ACC112 (cell line): Measurements from ENCODE around the gene C2orf76.
"Not testable (repeated sequence)": the region's sequence is repeated elsewhere in the genome, so short reads cannot be mapped to it uniquely, and the experiment has no call there.

Experiments
- H2AFZ ChIP-seq: fragments of 200-600 bp; sonication (generic); one replicate; pipeline ENCODE4 v1.6.0; 2017; ENCODE audit warnings: antibody characterized with exemption, low read length; ENCODE audit not compliant: unreplicated experiment
- H3K27ac ChIP-seq: fragments of 200-600 bp; sonication (generic); 2 replicates; pipeline ENCODE4 v1.5.1; 2014; ENCODE audit warnings: low read depth, mild to moderate bottlenecking, antibody characterized with exemption, low read length, moderate library complexity
- H3K27me3 ChIP-seq: fragments of 200-600 bp; sonication (generic); 2 replicates; pipeline ENCODE4 v1.6.1; 2014; ENCODE audit warnings: mild to moderate bottlenecking, antibody characterized with exemption, low read length, moderate library complexity, mixed read lengths; ENCODE audit not compliant: insufficient read depth
- H3K36me3 ChIP-seq: fragments of 200-600 bp; sonication (generic); 2 replicates; pipeline ENCODE4 v1.6.1; 2016; ENCODE audit warnings: mild to moderate bottlenecking, antibody characterized with exemption, low read length, moderate library complexity, mixed read lengths; ENCODE audit not compliant: insufficient read depth
- H3K4me1 ChIP-seq: fragments of 200-600 bp; sonication (generic); one replicate; pipeline ENCODE4 v1.6.1; 2016; ENCODE audit warnings: low read length, mixed read lengths; ENCODE audit not compliant: insufficient read depth, unreplicated experiment, control insufficient read depth
- H3K4me3 ChIP-seq: fragments of 200-600 bp; sonication (generic); 2 replicates; pipeline ENCODE4 v1.5.1; 2014; ENCODE audit warnings: mild to moderate bottlenecking, low read depth, low read length
- H3K79me2 ChIP-seq: fragments of 200-600 bp; sonication (generic); one replicate; pipeline ENCODE4 v1.6.0; 2016; ENCODE audit warnings: low read length; ENCODE audit not compliant: control insufficient read depth, unreplicated experiment, insufficient read depth

The C2orf76 gene

GRCh38 chr2:119366649-119367471, at the start of gene C2orf76, which contains the start of gene DBI:
Gene C2orf76 (minus strand): TSS chr2:119366834. CDS start chr2:119339959, 26,875 bp downstream.
Gene DBI (plus strand): TSS chr2:119366977. CDS start chr2:119367052, 75 bp downstream.
- peaks cover 38% of the 10 kb centered on the region for H3K79me2 ChIP-seq
- H3K4me1 ChIP-seq: peaks cover 17% of the 10 kb centered on the region
- no peaks in the 10 kb centered on the region for H3K27me3 ChIP-seq
- peak within 1 kb of the TSS; percentile 88 for H3K4me3 ChIP-seq
- peak within 1 kb of the TSS; percentile 96 for H2AFZ ChIP-seq
- peak within 1 kb of the TSS; percentile 14; the same call in 1 of the 2 replicates for H3K27ac ChIP-seq
- H3K36me3 ChIP-seq: peaks cover 23% of the 10 kb centered on the region

- Histone ChIP-seq H3K4me3 (no peak overlapping the region), H3K27ac (no peak overlapping the region), H2AFZ (no peak overlapping the region), H3K36me3 (no peaks in the 10 kb centered on the region), H3K79me2 (no peaks in the 10 kb centered on the region), H3K4me1 (peaks cover 9% of the 10 kb centered on the region), H3K27me3 (peaks cover 27% of the 10 kb centered on the region)
These were observed 49.0 kb upstream of the C2orf76 start for GRCh38 chr2:119415630-119416029.

- H3K36me3 ChIP-seq: no peaks in the 10 kb centered on the region
- no peaks in the 10 kb centered on the region for H3K79me2 ChIP-seq
- H3K27ac ChIP-seq: no peak overlapping the region
- H2AFZ ChIP-seq: no peak overlapping the region
- no peak overlapping the region for H3K4me3 ChIP-seq
- H3K27me3 ChIP-seq: peaks cover 19% of the 10 kb centered on the region
- H3K4me1 ChIP-seq: peaks cover 9% of the 10 kb centered on the region
These were observed 48.3 kb upstream of the C2orf76 start for GRCh38 chr2:119414894-119415293.

- Histone ChIP-seq H3K27me3 (peaks cover 7% of the 10 kb centered on the region; the same call in 1 of the 2 replicates), H3K36me3 (no peaks in the 10 kb centered on the region), H3K4me1 (no peaks in the 10 kb centered on the region), H3K27ac (no peak overlapping the region), H2AFZ (no peak overlapping the region), H3K79me2 (no peaks in the 10 kb centered on the region), H3K4me3 (no peak overlapping the region)
These were observed 42.9 kb upstream of the C2orf76 start for GRCh38 chr2:119409506-119409905.

- H3K27me3 ChIP-seq: peaks cover 7% of the 10 kb centered on the region; the same call in 1 of the 2 replicates
- H3K4me3 ChIP-seq: no peak overlapping the region
- no peaks in the 10 kb centered on the region for H3K79me2 ChIP-seq
- no peaks in the 10 kb centered on the region for H3K36me3 ChIP-seq
- no peak overlapping the region for H3K27ac ChIP-seq
- H3K4me1 ChIP-seq: peaks cover under 1% of the 10 kb centered on the region
- H2AFZ ChIP-seq: no peak overlapping the region
These were observed 41.6 kb upstream of the C2orf76 start for GRCh38 chr2:119408221-119408619.

- Histone ChIP-seq H3K4me1 (peaks cover 7% of the 10 kb centered on the region), H3K79me2 (no peaks in the 10 kb centered on the region), H3K27me3 (peaks cover 7% of the 10 kb centered on the region; the same call in 1 of the 2 replicates), H3K36me3 (no peaks in the 10 kb centered on the region), H3K27ac (no peak overlapping the region), H2AFZ (no peak overlapping the region), H3K4me3 (no peak overlapping the region)
These were observed 41.0 kb upstream of the C2orf76 start for GRCh38 chr2:119407430-119408220.

GRCh38 chr2:119405151-119405550, 38.5 kb upstream of the C2orf76 start:
- peaks cover 10% of the 10 kb centered on the region for H3K4me1 ChIP-seq
- no peaks in the 10 kb centered on the region; the same call in 1 of the 2 replicates for H3K27me3 ChIP-seq
- no peak overlapping the region for H3K4me3 ChIP-seq
- no peak overlapping the region for H3K27ac ChIP-seq
- no peak overlapping the region for H2AFZ ChIP-seq
- H3K79me2 ChIP-seq: no peaks in the 10 kb centered on the region
- H3K36me3 ChIP-seq: no peaks in the 10 kb centered on the region

- H3K4me3 ChIP-seq, H2AFZ ChIP-seq, H3K27ac ChIP-seq, H3K79me2 ChIP-seq, H3K27me3 ChIP-seq, H3K36me3 ChIP-seq: not testable (repeated sequence)
- H3K4me1 ChIP-seq: peaks cover 10% of the 10 kb centered on the region
These were observed 37.0 kb upstream of the C2orf76 start for GRCh38 chr2:119403618-119404017.

GRCh38 chr2:119402645-119403560, 36.3 kb upstream of the C2orf76 start:
- Histone ChIP-seq H2AFZ (no peak overlapping the region), H3K27me3 (no peaks in the 10 kb centered on the region; the same call in 1 of the 2 replicates), H3K4me1 (peaks cover 10% of the 10 kb centered on the region), H3K27ac (no peak overlapping the region), H3K4me3 (no peak overlapping the region), H3K36me3 (no peaks in the 10 kb centered on the region), H3K79me2 (no peaks in the 10 kb centered on the region)

GRCh38 chr2:119402106-119402505, 35.5 kb upstream of the C2orf76 start:
- no peaks in the 10 kb centered on the region; the same call in 1 of the 2 replicates for H3K27me3 ChIP-seq
- H2AFZ ChIP-seq: no peak overlapping the region
- no peak overlapping the region for H3K4me3 ChIP-seq
- H3K4me1 ChIP-seq: peaks cover 10% of the 10 kb centered on the region
- H3K27ac ChIP-seq: no peak overlapping the region
- no peaks in the 10 kb centered on the region for H3K79me2 ChIP-seq
- no peaks in the 10 kb centered on the region for H3K36me3 ChIP-seq
